ENCODE results near the gene MRPS2. TPM values are rescaled to one million over a fixed set of nuclear protein-coding genes. Genes with fewer than 3 reads are reported as not detected.
"Not testable (repeated sequence)": the region's sequence is repeated elsewhere in the genome, so short reads cannot be mapped to it uniquely, and the experiment has no call there.

The MRPS2 gene
- total RNA-seq, 4 donors from 2014 or later: 51.5 to 61.7 (median 55.1) TPM

DNA sequence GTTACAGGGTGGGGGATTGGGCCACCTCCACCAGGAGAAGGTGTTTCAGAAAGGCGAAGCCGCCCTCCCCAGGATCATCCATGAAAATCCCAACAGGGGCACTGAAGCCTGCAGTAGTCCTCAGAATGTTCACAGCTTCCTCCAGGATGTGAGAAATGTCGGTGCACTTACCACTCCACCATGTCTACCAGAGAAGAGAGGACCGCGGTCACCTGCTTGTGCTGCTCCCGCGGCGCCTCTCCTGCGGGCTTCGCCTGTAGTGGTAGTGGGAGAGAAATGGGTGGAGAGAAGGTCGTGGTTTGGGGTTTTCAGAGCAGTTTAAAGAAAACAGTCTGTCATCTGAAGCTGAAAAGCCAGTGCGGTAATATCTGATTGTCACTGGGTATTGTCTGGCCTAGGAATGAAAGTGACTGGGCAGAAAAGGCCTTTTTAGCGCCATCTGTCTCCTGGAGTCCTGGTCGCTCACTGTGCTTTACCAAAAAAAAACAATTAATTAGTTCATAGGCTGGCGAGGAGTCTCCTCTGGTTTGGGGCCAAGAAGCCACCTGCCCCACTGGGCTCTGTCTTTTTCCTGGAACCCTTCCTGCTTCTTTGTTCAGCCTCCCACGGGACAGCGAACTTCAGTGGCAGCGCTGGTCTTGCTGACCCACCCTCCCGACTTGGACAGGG, 43.9 kb upstream of the MRPS2 start:
- 79% methylated on average over 19 of the region's 19 CpGs for WGBS
- no peak overlapping the region for H3K4me3 ChIP-seq
- H3K27me3 ChIP-seq: peaks cover 18% of the 10 kb centered on the region
- H3K36me3 ChIP-seq: no peaks in the 10 kb centered on the region
- no peak for DNase-seq (ENCODE audit: low spot score in 2 of 2)
- no peaks in the 10 kb centered on the region for H3K4me1 ChIP-seq
- H3K27ac ChIP-seq: no peak overlapping the region
- no peaks in the 10 kb centered on the region for H3K9me3 ChIP-seq
- TF ChIP-seq EP300 (IDR thresholded peaks at IDR 0.05) (no peak), POLR2A (IDR thresholded peaks at IDR 0.05) (no peak), POLR2AphosphoS5 (IDR thresholded peaks at IDR 0.05) (no peak)
- TF ChIP-seq, protein P1, sequence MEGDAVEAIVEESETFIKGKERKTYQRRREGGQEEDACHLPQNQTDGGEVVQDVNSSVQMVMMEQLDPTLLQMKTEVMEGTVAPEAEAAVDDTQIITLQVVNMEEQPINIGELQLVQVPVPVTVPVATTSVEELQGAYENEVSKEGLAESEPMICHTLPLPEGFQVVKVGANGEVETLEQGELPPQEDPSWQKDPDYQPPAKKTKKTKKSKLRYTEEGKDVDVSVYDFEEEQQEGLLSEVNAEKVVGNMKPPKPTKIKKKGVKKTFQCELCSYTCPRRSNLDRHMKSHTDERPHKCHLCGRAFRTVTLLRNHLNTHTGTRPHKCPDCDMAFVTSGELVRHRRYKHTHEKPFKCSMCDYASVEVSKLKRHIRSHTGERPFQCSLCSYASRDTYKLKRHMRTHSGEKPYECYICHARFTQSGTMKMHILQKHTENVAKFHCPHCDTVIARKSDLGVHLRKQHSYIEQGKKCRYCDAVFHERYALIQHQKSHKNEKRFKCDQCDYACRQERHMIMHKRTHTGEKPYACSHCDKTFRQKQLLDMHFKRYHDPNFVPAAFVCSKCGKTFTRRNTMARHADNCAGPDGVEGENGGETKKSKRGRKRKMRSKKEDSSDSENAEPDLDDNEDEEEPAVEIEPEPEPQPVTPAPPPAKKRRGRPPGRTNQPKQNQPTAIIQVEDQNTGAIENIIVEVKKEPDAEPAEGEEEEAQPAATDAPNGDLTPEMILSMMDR (IDR thresholded peaks at IDR 0.05): no peak

DNA sequence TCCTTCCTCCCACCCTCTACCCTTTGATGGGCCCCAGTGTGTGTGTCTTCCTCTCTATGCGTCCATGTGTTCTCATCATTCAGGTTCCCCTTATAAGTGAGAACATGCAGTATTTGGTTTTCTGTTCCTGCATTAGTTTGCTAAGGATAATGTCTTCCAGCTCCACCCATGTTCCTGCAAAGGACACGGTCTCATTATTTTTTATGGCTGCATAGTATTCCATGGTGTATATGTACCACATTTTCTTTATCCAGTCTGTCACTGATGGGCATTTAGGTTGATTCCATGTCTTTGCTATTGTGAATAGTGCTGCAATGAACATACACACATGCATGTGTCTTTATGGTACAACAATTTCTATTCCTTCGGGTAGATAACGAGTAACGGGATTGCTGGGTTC, 42.0 kb upstream of the MRPS2 start:
- H3K36me3 ChIP-seq; DNase-seq (ENCODE audit: low spot score in 2 of 2); H3K27ac ChIP-seq; H3K9me3 ChIP-seq; H3K4me3 ChIP-seq; H3K4me1 ChIP-seq: not testable (repeated sequence)
- H3K27me3 ChIP-seq: peaks cover 18% of the 10 kb centered on the region
- WGBS: 94% methylated on average over 5 of the region's 5 CpGs

DNA sequence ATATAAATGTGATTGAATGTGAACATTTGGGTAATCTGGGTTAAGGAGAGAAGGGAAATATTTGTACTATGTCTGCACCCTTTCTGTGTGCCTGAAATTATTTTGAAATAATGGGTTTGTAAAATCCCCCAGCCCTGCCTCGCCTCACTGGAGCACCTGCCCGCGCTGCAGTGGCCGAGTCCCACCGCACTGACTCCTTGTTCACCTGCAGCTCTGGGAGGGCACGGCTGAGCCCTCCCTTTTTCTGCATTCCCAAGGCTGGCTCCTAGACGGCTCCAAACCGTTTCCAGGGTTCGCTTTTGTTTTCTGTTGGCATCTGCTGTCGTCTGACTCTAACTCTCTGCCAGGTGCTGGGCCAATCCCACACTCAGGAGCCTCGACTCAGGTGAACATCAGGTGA, 38.5 kb upstream of the MRPS2 start:
- DNase-seq (ENCODE audit: low spot score in 2 of 2): no peak

DNA sequence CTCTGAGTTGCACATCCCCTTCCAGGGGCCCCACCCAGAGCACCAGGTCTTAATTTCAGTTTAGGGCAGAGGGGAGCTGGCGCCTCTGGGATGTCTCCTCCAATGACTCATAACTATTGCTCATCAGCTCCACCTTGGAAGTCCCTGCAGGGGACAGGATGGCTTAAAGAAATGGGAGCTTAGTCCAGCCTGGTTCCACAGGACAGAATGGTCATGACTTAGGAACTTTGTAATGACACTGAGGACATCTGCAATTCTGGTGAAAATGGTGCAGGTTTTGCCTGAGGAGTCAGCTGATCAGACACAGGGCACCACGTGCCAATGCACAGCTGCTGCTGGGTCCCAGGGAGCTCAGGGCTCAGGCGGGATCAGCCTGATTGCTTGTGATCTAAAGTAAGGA, 37.3 kb upstream of the MRPS2 start:
- no peak for DNase-seq (ENCODE audit: low spot score in 2 of 2)
- no peak for TF ChIP-seq POLR2A (IDR thresholded peaks at IDR 0.05)
- TF ChIP-seq, protein P1 (IDR thresholded peaks at IDR 0.05): no peak
- no peak for TF ChIP-seq EP300 (IDR thresholded peaks at IDR 0.05)
- TF ChIP-seq POLR2AphosphoS5 (IDR thresholded peaks at IDR 0.05): no peak
- Histone ChIP-seq H3K36me3 (no peaks in the 10 kb centered on the region), H3K27ac (no peak overlapping the region), H3K4me3 (no peak overlapping the region), H3K4me1 (no peaks in the 10 kb centered on the region), H3K9me3 (no peaks in the 10 kb centered on the region), H3K27me3 (no peaks in the 10 kb centered on the region)
- 58% methylated on average over 3 of the region's 3 CpGs for WGBS

More for the DNA sequence above, 38.5 kb upstream of the MRPS2 start:
- no peak overlapping the region for H3K4me3 ChIP-seq
- H3K27ac ChIP-seq: no peak overlapping the region
- H3K36me3 ChIP-seq: no peaks in the 10 kb centered on the region
- TF ChIP-seq POLR2AphosphoS5 (IDR thresholded peaks at IDR 0.05) (no peak), EP300 (IDR thresholded peaks at IDR 0.05) (no peak), POLR2A (IDR thresholded peaks at IDR 0.05) (no peak)
- TF ChIP-seq, protein P1 (IDR thresholded peaks at IDR 0.05): no peak
- H3K27me3 ChIP-seq: peaks cover 4% of the 10 kb centered on the region
- 65% methylated on average over 11 of the region's 11 CpGs for WGBS
- no peaks in the 10 kb centered on the region for H3K9me3 ChIP-seq
- no peaks in the 10 kb centered on the region for H3K4me1 ChIP-seq

DNA sequence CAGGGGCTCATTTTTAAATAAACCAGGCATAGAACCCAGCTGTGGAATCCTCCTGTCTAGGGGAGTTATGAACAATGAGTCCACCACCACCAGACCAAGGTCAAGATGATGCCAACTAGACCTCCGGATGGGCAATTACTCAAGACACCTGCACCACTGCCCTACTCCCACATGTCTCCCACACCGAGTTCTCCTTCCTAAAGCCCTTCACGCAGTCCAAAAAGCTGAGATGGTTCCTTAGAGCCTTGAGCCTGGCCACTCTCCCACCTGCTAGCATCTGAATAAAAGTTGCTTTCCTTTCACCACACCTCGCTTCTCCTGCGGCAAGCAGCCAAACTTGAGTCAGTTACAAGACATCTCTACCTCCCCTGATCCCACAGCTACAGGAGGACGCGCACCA, 36.3 kb upstream of the MRPS2 start:
- H3K36me3 ChIP-seq: no peaks in the 10 kb centered on the region
- WGBS: 92% methylated on average over 7 of the region's 7 CpGs

DNA sequence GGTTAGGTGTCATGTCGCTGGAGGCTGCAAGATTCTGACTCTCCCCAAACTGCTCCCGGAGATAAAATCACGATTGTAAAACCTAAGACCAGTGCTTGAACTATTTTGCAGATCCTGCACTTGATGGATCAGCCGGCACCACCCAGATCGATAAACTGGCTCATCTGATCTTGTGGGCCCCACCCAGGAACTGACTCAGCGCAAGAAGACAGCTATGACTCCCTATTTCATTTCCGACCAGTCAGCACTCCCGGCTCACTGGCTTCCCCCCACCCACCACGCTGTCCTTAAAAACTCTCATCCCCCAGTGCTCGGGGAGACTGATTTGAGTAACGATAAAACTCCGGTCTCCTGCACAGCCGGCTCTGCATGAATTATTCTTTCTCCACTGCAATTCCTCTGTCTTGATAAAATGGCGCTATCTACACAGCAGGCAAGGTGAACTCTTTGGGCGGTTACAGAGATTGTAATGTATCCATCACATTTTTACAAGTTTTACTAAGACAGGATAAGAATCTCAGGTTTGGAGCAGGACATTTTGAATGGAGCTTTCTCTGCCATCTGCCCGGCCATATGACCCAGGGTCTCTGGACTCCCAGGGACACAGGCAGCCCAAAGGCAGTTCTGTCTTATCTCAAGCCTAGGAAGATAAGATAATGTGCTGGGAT, 31.5 kb upstream of the MRPS2 start:
- Histone ChIP-seq H3K4me1 (peaks cover 3% of the 10 kb centered on the region), H3K9me3 (no peaks in the 10 kb centered on the region), H3K27me3 (no peaks in the 10 kb centered on the region), H3K27ac (no peak overlapping the region), H3K36me3 (no peaks in the 10 kb centered on the region), H3K4me3 (peak overlapping the region; percentile 13)
- 20% methylated on average over 16 of the region's 16 CpGs for WGBS
- no peak for DNase-seq (ENCODE audit: low spot score in 2 of 2)
- TF ChIP-seq POLR2AphosphoS5 (IDR thresholded peaks at IDR 0.05): no peak
- no peak for TF ChIP-seq EP300 (IDR thresholded peaks at IDR 0.05)
- TF ChIP-seq, protein P1 (IDR thresholded peaks at IDR 0.05): no peak
- no peak for TF ChIP-seq POLR2A (IDR thresholded peaks at IDR 0.05)

More for the DNA sequence above, 36.3 kb upstream of the MRPS2 start:
- Histone ChIP-seq H3K27ac (no peak overlapping the region), H3K9me3 (no peaks in the 10 kb centered on the region), H3K4me3 (no peak overlapping the region), H3K27me3 (no peaks in the 10 kb centered on the region), H3K4me1 (peaks cover 3% of the 10 kb centered on the region)
- no peak for TF ChIP-seq EP300 (IDR thresholded peaks at IDR 0.05)
- no peak for DNase-seq (ENCODE audit: low spot score in 2 of 2)

All from suprapubic skin (tissue), 4 donors.